ENCODE measurements around the gene FHIT.

- TF ChIP-seq POLR2A (IDR thresholded peaks at IDR 0.05; ENCODE audit: low read depth, low read length) (no peak), POLR2AphosphoS5 (IDR thresholded peaks at IDR 0.05; ENCODE audit: low read depth, low read length) (no peak), TAF1 (IDR thresholded peaks at IDR 0.05; ENCODE audit: borderline replicate concordance, low read depth, low read length) (no peak)
Measured at GRCh38 chr3:61117045-61117898, 134.0 kb downstream of the FHIT start.

All from GM12892 (cell line).